Measurements from ENCODE around the gene PICALM. TPM values are rescaled to one million over a fixed set of nuclear protein-coding genes. Genes with fewer than 3 reads are reported as not detected.

PICALM gene
- total RNA-seq, 1 donor = 313 TPM

GRCh38 chr11:86037743-86038142 is 31.1 kb downstream of the PICALM start:
- Histone ChIP-seq H3K36me3 (ENCODE audit: insufficient read depth, low read length) (no peaks in the 10 kb centered on the region), H3K4me1 (ENCODE audit: insufficient read depth, low read length) (peaks cover 23% of the 10 kb centered on the region), H4K20me1 (ENCODE audit: insufficient read depth, low read length) (peaks cover 37% of the 10 kb centered on the region), H3K27ac (ENCODE audit: low read depth, low read length) (no peak overlapping the region), H2AFZ (ENCODE audit: low read length) (no peak overlapping the region), H3K9me3 (ENCODE audit: low read depth, low read length) (no peaks in the 10 kb centered on the region), H3K4me2 (ENCODE audit: insufficient read depth, low read length) (no peak overlapping the region), H3K4me3 (ENCODE audit: insufficient read depth, low read length) (no peak overlapping the region), H3K27me3 (ENCODE audit: insufficient read depth, low read length) (no peaks in the 10 kb centered on the region), H3K79me2 (ENCODE audit: insufficient read depth, low read length) (peaks cover 96% of the 10 kb centered on the region)
- no peak for TF ChIP-seq CTCF (IDR thresholded peaks at IDR 0.05; ENCODE audit: extremely low read depth, low read depth, low read length)
- no peak for DNase-seq (ENCODE audit: insufficient read length, low spot score, missing footprints)

DNA sequence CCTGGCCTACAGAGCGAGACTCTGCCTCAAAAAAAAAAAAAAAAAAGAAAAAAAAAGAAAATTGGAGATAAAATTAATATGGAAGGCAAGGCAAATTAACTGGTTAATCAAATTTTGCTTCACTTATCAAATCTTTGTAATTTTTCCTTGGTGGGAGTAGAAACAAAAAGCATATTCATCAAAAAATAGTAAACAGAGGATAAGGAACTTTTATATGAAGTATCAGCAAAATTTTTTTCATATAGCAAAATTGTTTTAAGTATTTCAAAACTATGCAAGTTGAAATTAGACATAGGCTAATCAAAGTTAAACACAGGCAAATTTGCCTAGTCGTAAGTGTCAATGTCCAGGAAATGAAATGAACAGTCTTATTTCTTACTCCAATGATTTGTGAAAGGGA is 33.0 kb downstream of the PICALM start:
- Histone ChIP-seq H3K4me1 (ENCODE audit: insufficient read depth, low read length) (peaks cover 6% of the 10 kb centered on the region), H2AFZ (ENCODE audit: low read length) (no peak overlapping the region), H3K79me2 (ENCODE audit: insufficient read depth, low read length) (peaks cover 96% of the 10 kb centered on the region), H3K36me3 (ENCODE audit: insufficient read depth, low read length) (peaks cover 4% of the 10 kb centered on the region), H3K27ac (ENCODE audit: low read depth, low read length) (no peak overlapping the region), H3K9me3 (ENCODE audit: low read depth, low read length) (no peaks in the 10 kb centered on the region), H3K4me3 (ENCODE audit: insufficient read depth, low read length) (no peak overlapping the region), H3K27me3 (ENCODE audit: insufficient read depth, low read length) (no peaks in the 10 kb centered on the region), H4K20me1 (ENCODE audit: insufficient read depth, low read length) (peaks cover 36% of the 10 kb centered on the region), H3K4me2 (ENCODE audit: insufficient read depth, low read length) (no peak overlapping the region)
- no peak for DNase-seq (ENCODE audit: insufficient read length, low spot score, missing footprints)
- no peak for TF ChIP-seq CTCF (IDR thresholded peaks at IDR 0.05; ENCODE audit: extremely low read depth, low read depth, low read length)

DNA sequence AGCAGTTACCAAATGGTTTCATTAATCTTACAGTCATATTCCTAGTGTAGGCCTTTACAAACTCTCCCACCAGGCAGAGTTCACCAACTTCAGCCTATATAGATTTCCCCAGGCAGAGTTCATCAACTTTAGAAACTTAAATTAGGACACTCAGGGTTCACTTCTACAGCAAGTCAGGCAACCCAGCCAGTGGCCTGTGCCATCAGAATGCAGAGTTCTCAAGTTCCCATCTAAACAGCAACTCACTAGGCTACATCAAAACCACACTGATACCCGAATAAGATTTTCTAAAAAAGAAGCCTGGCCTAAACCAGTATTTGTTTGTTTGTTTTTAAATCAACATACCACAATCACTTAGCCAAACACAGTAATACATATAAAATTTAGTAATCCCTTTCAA is 33.7 kb downstream of the PICALM start:
- Histone ChIP-seq H3K27ac (ENCODE audit: low read depth, low read length) (peak overlapping the region; percentile 27), H3K27me3 (ENCODE audit: insufficient read depth, low read length) (no peaks in the 10 kb centered on the region), H3K4me1 (ENCODE audit: insufficient read depth, low read length) (peaks cover 3% of the 10 kb centered on the region), H2AFZ (ENCODE audit: low read length) (no peak overlapping the region), H3K36me3 (ENCODE audit: insufficient read depth, low read length) (peaks cover 11% of the 10 kb centered on the region), H4K20me1 (ENCODE audit: insufficient read depth, low read length) (peaks cover 36% of the 10 kb centered on the region), H3K4me2 (ENCODE audit: insufficient read depth, low read length) (no peak overlapping the region), H3K4me3 (ENCODE audit: insufficient read depth, low read length) (no peak overlapping the region), H3K9me3 (ENCODE audit: low read depth, low read length) (no peaks in the 10 kb centered on the region), H3K79me2 (ENCODE audit: insufficient read depth, low read length) (peaks cover 96% of the 10 kb centered on the region)
- no peak for TF ChIP-seq CTCF (IDR thresholded peaks at IDR 0.05; ENCODE audit: extremely low read depth, low read depth, low read length)
- no peak for DNase-seq (ENCODE audit: insufficient read length, low spot score, missing footprints)

GRCh38 chr11:86034710-86035109 is 34.2 kb downstream of the PICALM start:
- H2AFZ ChIP-seq (ENCODE audit: low read length) = no peak overlapping the region
- H3K79me2 ChIP-seq (ENCODE audit: insufficient read depth, low read length) = peaks cover 96% of the 10 kb centered on the region
- H3K9me3 ChIP-seq (ENCODE audit: low read depth, low read length) = no peaks in the 10 kb centered on the region
- peak overlapping the region; percentile 27 for H3K27ac ChIP-seq (ENCODE audit: low read depth, low read length)
- DNase-seq (ENCODE audit: insufficient read length, low spot score, missing footprints) = no peak
- peaks cover 13% of the 10 kb centered on the region for H3K36me3 ChIP-seq (ENCODE audit: insufficient read depth, low read length)
- no peak overlapping the region for H3K4me2 ChIP-seq (ENCODE audit: insufficient read depth, low read length)
- no peak for TF ChIP-seq CTCF (IDR thresholded peaks at IDR 0.05; ENCODE audit: extremely low read depth, low read depth, low read length)
- H4K20me1 ChIP-seq (ENCODE audit: insufficient read depth, low read length) = peaks cover 36% of the 10 kb centered on the region
- H3K27me3 ChIP-seq (ENCODE audit: insufficient read depth, low read length) = no peaks in the 10 kb centered on the region
- H3K4me3 ChIP-seq (ENCODE audit: insufficient read depth, low read length) = no peak overlapping the region
- peaks cover 3% of the 10 kb centered on the region for H3K4me1 ChIP-seq (ENCODE audit: insufficient read depth, low read length)

All from osteoblast (primary cell).